HG03103 (cell line): ENCODE measurements around the gene GIGYF2.

Experiments
- ATAC-seq: cut with Tn5 transposase; IDR thresholded peaks from one replicate; pipeline ENCODE4 v1.9.1; 2021; ENCODE audit warnings: low read depth; ENCODE audit not compliant: unreplicated experiment

GIGYF2 gene

GRCh38 chr2:232750135-232750671 is 53.1 kb downstream of the GIGYF2 start:
- ATAC-seq, result no peak

GRCh38 chr2:232757905-232758304 is 60.8 kb downstream of the GIGYF2 start:
- ATAC-seq, result no peak

- no peak for ATAC-seq
Measured at GRCh38 chr2:232761301-232761907, 64.3 kb downstream of the GIGYF2 start.

GRCh38 chr2:232767866-232768265 is 70.7 kb downstream of the GIGYF2 start:
- no peak for ATAC-seq

GRCh38 chr2:232770207-232770606 is 73.1 kb downstream of the GIGYF2 start:
- ATAC-seq, result no peak

GRCh38 chr2:232771870-232772269 is 74.7 kb downstream of the GIGYF2 start:
- ATAC-seq, result no peak

GRCh38 chr2:232772531-232772930 is 75.4 kb downstream of the GIGYF2 start:
- peak; percentile 83 for ATAC-seq

- no peak for ATAC-seq
Measured at GRCh38 chr2:232773815-232774214, 76.7 kb downstream of the GIGYF2 start.

GRCh38 chr2:232776435-232776834 is 79.3 kb downstream of the GIGYF2 start, which contains the start of gene KCNJ13:
Gene KCNJ13, minus strand, starts transcription at chr2:232776565. Its CDS starts 5,203 bp downstream, at chr2:232771362.
- ATAC-seq, result no peak

- no peak for ATAC-seq
Measured at GRCh38 chr2:232777276-232777675, 80.1 kb downstream of the GIGYF2 start.

GRCh38 chr2:232779465-232779864 is 82.3 kb downstream of the GIGYF2 start:
- ATAC-seq, result no peak

- ATAC-seq, result no peak
Measured at GRCh38 chr2:232779934-232780333, 82.8 kb downstream of the GIGYF2 start.

- ATAC-seq, result no peak
Measured at GRCh38 chr2:232781765-232782164, 84.6 kb downstream of the GIGYF2 start.

- ATAC-seq, result no peak
Measured at GRCh38 chr2:232783278-232783677, 86.1 kb downstream of the GIGYF2 start.

GRCh38 chr2:232787806-232788205 is 90.7 kb downstream of the GIGYF2 start:
- no peak for ATAC-seq

GRCh38 chr2:232789082-232789481 is 92.0 kb downstream of the GIGYF2 start:
- ATAC-seq, result no peak

GRCh38 chr2:232791518-232791917 is 94.4 kb downstream of the GIGYF2 start:
- ATAC-seq, result no peak

- ATAC-seq, result no peak
Measured at GRCh38 chr2:232793271-232793670, 96.1 kb downstream of the GIGYF2 start.

- ATAC-seq, result no peak
Measured at GRCh38 chr2:232794981-232795380, 97.8 kb downstream of the GIGYF2 start.

GRCh38 chr2:232795920-232796319 is 98.8 kb downstream of the GIGYF2 start:
- ATAC-seq, result no peak

- no peak for ATAC-seq
Measured at GRCh38 chr2:232798187-232798586, 101.1 kb downstream of the GIGYF2 start.

GRCh38 chr2:232800166-232800565 is 103.0 kb downstream of the GIGYF2 start:
- no peak for ATAC-seq

- ATAC-seq, result no peak
Measured at GRCh38 chr2:232802091-232802490, 105.0 kb downstream of the GIGYF2 start.
